Activated gamma-delta T cell treated with Interleukin-2 at 50 U/mL for 16 hours (primary cell): ENCODE data around the gene BICRAL.
"Not testable (repeated sequence)": the region's sequence is repeated elsewhere in the genome, so short reads cannot be mapped to it uniquely, and the experiment has no call there.

Experiments
- DNase-seq: peaks from one replicate; pipeline ENCODE4 v3.0.0-alpha.2; 2020

Gene BICRAL

GRCh38 chr6:42762950-42763349, 18.9 kb upstream of the BICRAL start:
- no peak for DNase-seq

DNA sequence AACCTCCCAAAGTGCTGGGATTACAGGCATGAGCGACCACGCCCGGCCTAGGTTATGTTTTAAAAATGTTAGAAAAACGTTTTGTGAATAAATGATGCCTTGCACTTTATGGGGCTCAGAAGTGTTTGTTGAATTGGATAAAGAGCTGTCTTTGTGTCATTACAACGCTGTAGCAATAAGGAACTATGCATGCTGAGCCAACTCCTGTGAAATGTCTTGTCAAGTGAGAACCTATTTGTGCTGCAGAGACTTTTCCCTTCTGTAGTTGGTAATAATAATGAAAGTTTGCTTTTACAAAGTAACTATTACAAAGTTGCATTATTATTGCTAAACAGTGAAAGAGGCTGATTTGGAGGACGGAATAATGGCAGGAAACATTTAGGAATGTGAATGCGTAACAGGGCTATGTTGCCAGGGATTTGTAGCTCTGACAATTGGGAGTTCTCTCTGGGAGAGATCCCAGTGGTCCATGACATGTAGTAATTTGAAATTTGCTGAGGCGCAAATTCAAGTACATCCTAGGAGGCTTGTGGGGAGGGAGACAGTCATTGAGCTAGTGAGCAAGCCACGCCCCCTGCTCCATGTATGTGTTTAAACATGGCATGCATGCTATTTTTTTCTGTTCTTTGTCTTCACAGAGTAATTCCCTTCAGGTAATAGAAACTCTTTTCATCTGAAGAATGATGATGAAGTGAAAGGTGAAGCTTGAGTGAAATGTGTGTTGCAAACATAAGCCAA, 16.8 kb upstream of the BICRAL start:
- DNase-seq = no peak

DNA sequence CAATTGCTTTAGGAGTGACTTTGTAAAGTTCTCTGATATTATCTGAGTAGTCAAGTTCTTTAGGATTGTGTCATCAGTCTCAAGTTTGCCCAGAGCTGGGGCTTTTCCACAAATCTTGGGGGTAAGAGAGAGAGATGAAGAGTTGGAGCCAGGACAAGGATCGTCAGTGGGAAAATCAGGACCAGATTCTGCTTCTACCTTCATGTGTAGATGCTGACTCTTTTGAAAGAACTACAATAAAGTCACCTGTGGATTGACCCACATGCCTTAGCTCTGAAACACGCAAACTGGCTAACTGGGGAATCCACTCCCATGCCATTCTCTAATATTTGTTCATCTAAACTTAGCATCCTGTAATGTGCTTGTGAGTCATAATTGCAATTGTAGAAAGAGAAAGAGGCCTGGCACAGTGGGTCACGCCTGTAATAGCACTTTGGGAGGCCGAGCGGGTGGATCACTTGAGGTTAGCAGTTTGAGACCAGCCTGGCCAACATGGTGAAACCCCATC, 15.6 kb upstream of the BICRAL start:
- DNase-seq = no peak

GRCh38 chr6:42769051-42769450, 12.8 kb upstream of the BICRAL start:
- DNase-seq = no peak

GRCh38 chr6:42769836-42770235, 12.0 kb upstream of the BICRAL start:
- DNase-seq = no peak

DNA sequence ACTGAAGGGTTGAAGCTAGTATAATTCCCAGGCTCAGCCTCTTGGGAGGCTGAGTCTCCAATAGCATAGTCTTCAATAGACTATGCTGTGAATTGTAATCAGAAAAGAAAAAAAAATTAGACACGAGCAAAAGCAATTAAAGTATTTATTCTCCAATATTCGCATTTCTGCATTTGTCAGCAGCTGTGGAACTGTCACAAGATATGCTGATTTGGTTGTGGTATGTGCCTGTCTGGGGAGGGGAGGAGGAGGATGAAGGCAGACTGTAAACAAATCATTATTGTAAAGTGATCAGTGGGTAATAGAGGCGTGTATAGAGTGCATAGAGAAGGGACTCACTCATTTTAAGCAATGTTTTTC, 10.1 kb upstream of the BICRAL start:
- DNase-seq = peak; percentile 25

GRCh38 chr6:42774201-42774600, 7.7 kb upstream of the BICRAL start:
- no peak for DNase-seq

DNA sequence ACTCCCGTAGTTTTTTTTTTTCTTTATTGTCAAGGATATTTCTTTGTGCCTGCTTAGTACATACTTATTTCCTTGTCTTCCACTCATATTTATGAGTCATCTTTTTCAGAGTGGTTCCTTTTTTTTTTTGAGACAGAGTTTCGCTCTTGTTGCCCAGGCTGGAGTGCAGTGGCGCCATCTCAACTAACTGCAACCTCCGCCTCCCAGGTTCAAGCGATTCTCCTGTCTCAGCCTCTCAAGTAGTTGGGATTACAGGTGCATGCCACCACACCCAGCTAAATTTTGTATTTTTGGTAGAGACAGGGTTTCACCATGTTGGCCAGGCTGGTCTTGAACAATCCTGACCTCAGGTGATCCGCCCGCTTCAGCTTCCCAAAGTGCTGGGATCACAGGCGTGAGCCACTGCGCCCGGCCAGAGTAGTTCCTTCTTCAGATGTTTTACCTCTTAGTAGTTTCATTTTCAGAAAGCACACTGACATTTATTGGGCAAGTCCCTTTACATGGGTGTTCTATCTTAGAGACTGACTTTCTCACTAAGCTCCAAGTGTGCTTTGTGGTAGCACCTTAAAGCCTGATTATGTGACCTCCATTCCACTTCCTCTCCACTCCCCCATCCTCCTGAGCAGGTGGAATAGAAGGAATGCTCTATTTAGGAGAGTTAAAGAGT, 6.9 kb upstream of the BICRAL start:
- DNase-seq = not testable (repeated sequence)

GRCh38 chr6:42777126-42777822, 4.6 kb upstream of the BICRAL start:
- no peak for DNase-seq

- no peak for DNase-seq
Observed at GRCh38 chr6:42778122-42778521, 3.7 kb upstream of the BICRAL start.

DNA sequence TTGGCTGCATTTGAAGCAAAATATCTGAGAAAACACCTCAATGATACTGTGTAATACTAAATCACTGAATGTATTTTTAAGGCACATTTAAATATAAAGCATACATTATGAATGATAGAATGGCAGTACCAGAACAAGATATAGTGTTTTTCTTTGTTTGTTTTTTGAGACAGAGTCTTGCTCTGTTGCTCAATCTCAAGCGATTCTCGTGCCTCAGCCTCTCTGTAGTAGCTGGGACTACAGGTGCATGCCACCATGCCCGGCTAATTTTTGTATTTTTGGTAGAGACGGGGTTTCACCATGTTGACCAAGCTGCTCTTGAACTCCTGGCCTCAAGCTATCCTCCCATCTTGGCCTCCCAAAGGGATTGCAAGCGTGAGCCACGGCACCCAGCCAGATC, 2.3 kb upstream of the BICRAL start:
- DNase-seq = no peak

DNA sequence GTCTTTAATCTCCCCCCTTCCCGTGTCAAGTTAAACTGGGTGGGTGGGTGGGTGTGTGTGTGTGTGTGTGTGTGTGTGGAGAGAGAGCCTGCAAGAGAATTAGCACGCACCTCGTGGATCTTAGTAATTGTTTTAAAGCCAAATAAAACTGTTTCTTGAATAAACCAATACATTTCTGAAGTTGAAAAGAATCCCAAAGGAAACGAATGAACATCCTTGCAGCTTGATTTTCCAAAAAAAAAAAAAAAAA, 381 bp upstream of the BICRAL start:
- peak; percentile 23 for DNase-seq

GRCh38 chr6:42782689-42783176, 881 bp downstream of the BICRAL start:
- peak; percentile 71 for DNase-seq

GRCh38 chr6:42783177-42783875, 1.5 kb downstream of the BICRAL start:
- DNase-seq = peak; percentile 79

- no peak for DNase-seq
Observed at GRCh38 chr6:42783876-42784642, 2.2 kb downstream of the BICRAL start.

DNA sequence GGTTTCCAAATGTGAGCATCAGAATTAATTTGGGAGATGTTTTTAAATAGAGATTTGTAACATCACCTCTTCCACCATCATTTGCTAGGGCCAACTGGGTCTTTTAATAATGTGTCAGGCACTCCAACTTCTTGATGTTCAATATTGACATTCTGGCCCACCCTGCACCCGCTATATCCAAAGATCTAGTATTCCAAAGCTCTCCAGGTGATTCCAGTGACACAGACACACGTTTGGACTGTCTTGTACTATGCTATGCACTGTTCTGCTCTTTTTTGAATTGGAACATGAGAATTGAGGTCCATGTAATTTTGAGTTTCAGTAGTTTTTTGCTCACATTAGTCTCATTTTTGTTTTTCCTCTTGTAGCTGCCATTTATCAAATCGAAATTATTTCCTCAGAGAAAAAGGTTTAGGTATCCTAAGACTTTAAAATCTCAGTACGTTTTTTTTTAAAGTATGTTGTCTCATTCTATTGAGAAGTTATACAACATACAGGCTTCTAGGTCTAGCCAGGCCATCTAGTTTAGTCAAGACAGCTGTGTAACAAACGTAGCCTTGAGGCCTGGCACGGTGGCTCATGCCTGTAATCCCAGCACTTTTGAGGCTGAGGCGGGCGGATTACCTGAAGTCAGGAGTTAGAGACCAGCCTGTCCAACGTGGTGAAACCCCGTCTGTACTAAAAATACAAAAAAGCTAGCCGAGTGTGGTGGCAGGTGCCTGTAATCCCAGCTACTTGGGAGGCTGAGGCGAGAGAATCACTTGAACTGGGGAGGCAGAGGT, 3.1 kb downstream of the BICRAL start:
- DNase-seq = no peak

- DNase-seq = no peak
Observed at GRCh38 chr6:42786525-42786985, 4.7 kb downstream of the BICRAL start.

DNA sequence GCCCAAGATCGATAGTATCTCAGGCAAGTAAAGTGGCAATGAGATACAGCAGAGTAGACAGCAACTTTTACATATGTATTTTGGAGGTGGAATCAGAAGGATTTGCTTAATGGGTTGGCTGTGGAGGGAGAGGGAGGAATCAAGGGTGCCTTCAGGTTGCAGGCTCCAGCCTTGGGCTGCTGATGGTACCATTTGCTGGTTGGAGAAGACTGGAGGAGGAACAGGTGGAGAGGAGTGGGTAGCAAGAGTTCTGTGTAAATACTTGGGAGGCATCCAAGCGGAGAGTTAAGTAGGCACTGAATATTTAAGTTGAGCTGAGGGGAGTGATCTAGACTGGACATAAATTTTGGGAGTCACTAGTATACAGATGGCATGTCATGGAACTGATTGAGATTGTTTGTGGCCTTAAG, 5.2 kb downstream of the BICRAL start:
- DNase-seq = no peak

DNA sequence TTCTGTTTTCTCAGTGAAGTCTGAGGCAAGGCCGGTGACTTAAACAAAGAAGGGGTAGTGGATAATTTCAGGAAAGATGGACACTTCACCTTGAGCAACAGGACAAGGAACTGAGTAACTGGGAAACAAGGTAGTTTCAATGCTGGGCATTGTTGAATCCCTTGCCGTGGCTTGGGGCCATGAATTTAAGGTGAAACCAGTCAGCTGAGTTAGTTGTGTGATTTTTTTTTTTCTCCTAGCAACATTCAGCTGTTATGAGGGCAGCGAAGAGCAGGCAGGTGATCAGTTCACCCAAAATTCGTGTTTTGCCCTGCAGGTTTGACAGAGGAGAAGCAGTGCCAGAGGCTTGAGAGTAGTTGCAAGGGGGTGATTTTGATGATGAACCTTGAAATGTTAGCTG, 6.8 kb downstream of the BICRAL start:
- DNase-seq = no peak

- no peak for DNase-seq
Observed at GRCh38 chr6:42790549-42791181, 8.8 kb downstream of the BICRAL start.

DNA sequence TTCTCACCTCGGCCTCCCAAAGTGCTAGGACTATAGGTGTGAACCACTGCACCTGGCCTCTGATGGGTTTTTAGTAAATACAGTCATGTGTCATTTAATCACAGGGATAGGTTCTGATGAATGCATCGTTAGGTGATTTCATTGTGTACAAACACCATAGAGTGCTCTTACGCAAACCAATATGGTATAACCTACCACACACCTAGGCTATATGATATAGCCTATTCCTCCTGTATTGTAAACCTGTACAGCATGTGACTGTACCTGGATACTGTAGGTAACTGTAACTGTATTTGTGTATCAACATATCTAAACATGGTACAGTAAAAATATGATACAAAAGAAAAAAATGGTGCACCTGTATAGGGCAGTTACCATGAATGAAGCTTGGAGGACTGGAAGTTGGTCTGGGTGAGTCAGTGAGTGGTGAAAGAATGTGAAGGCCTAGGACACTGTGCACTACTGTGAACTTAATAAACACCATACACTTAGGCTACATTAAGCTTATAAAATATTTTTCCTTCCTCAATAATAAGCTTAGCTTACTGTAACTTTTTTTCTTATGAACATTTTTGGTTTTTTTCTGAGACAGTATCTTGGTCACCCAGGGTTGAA, 10.0 kb downstream of the BICRAL start:
- no peak for DNase-seq
